BJ (cell line): Measurements from ENCODE around the gene SRRT. TPM values are rescaled to one million over a fixed set of nuclear protein-coding genes. Genes with fewer than 3 reads are reported as not detected.

ENCODE experiments used
- CTCF ChIA-PET: fragments of 350-600 bp; formaldehyde crosslinking; extraction: SDS; loops from one replicate; lab custom pipeline; 2021; ENCODE audit warnings: antibody characterized with exemption, inconsistent platforms; lab: Yijun Ruan, JAX
- POLR2A ChIA-PET: fragments of 300-600 bp; sonication (Branson Sonifier 250); formaldehyde crosslinking; extraction: SDS; loops from one replicate; lab custom pipeline; 2021; ENCODE audit warnings: antibody characterized with exemption; lab: Charles Lee
- DNase-seq: peaks from one replicate; pipeline ENCODE4 v3.0.0-alpha.2; 2011; ENCODE audit warnings: low read depth
- H3K27me3 ChIP-seq: 2 replicates; pipeline ENCODE4 v1.6.0; 2011; ENCODE audit warnings: low read length; ENCODE audit not compliant: control insufficient read depth, insufficient read depth
- H3K36me3 ChIP-seq: 2 replicates; pipeline ENCODE4 v1.5.1; 2011; ENCODE audit warnings: low read length; ENCODE audit not compliant: control insufficient read depth, insufficient read depth
- H3K4me3 ChIP-seq: 2 replicates; pipeline ENCODE4 v1.5.1; 2011; ENCODE audit warnings: low read depth, mild to moderate bottlenecking, control low read depth, low read length
- CTCF ChIP-seq: IDR thresholded peaks from 2 replicates; pipeline ENCODE4 v1.5.1; 2011; ENCODE audit warnings: low read depth, mild to moderate bottlenecking, control low read depth, inconsistent platforms, low read length, moderate library complexity; ENCODE audit not compliant: insufficient read depth
- polyA plus RNA-seq: library from polyadenylated mRNA; depleted of rRNA; stranded (reverse); fragments of >200 nt; gene quantifications from 2 replicates; pipeline ENCODE4 v1.2.3, GENCODE V29; 2011

Gene SRRT
- polyA plus RNA-seq, 1 experiment: 47.1 TPM

GRCh38 chr7:100863406-100863950, 11.4 kb upstream of the SRRT start:
- ChIA-PET POLR2A (no interaction called here), CTCF (no interaction called here)
- no peak for TF ChIP-seq CTCF
- no peak overlapping the region for H3K4me3 ChIP-seq
- peaks cover 14% of the 10 kb centered on the region for H3K36me3 ChIP-seq
- no peaks in the 10 kb centered on the region for H3K27me3 ChIP-seq
- no peak for DNase-seq

GRCh38 chr7:100864263-100864845, 10.5 kb upstream of the SRRT start:
- DNase-seq: no peak
- ChIA-PET POLR2A (no interaction called here), CTCF (interaction anchor here (1.3 kb wide), 1 partner anchor 12 kb away, joined by 6 read pairs; the partner anchor contains the start of gene SLC12A9)
- Histone ChIP-seq H3K4me3 (no peak overlapping the region), H3K27me3 (no peaks in the 10 kb centered on the region), H3K36me3 (peaks cover 16% of the 10 kb centered on the region)
- TF ChIP-seq CTCF: no peak

- POLR2A ChIA-PET: no interaction called here
- no peaks in the 10 kb centered on the region for H3K27me3 ChIP-seq
- no peak overlapping the region for H3K4me3 ChIP-seq
- DNase-seq: no peak
- peaks cover 18% of the 10 kb centered on the region for H3K36me3 ChIP-seq
- TF ChIP-seq CTCF: 0 out of 2 replicates have a peak, but pooled peaks have one; percentile 15
- CTCF ChIA-PET: interaction anchor here (0.6 to 1.3 kb wide), 2 partner anchors 13 to 120 kb away, joined by 3 to 6 read pairs; partner anchors contain the start of gene SLC12A9
Measured at GRCh38 chr7:100865372-100865911, 9.5 kb upstream of the SRRT start.

- DNase-seq: no peak
- CTCF ChIA-PET: interaction anchor here (0.6 to 2.0 kb wide), 3 partner anchors 14 to 161 kb away, joined by 3 to 5 read pairs (median 3); partner anchors contain the start of genes POP7 and SLC12A9
- peaks cover 21% of the 10 kb centered on the region for H3K36me3 ChIP-seq
- H3K27me3 ChIP-seq: no peaks in the 10 kb centered on the region
- no peak for TF ChIP-seq CTCF
- no peak overlapping the region for H3K4me3 ChIP-seq
- POLR2A ChIA-PET: interaction anchor here (0.5 to 0.8 kb wide), 2 partner anchors 24 to 25 kb away, joined by 3 to 6 read pairs; partner anchors contain the start of gene UFSP1
Measured at GRCh38 chr7:100865938-100866728, 8.8 kb upstream of the SRRT start.
